Dermis microvascular lymphatic vessel endothelial cell (primary cell): ENCODE data around the gene TBC1D17. TPM values are rescaled to one million over a fixed set of nuclear protein-coding genes. Genes with fewer than 3 reads are reported as not detected.

Source experiments
- DNase-seq, 2 donors: peaks; one replicate each; pipeline versions ENCODE4 v3.0.0 to v3.0.0-alpha.2; 2010; ENCODE audit warnings: low read depth in 2 of 2
- total RNA-seq: library from RNA; depleted of rRNA; stranded (reverse); fragments of >200 nt; gene quantifications from 2 replicates; pipeline ENCODE4 v1.2.1, GENCODE V29; 2014

The TBC1D17 gene
- total RNA-seq, 1 donor from 2014 or later, result 7.6 TPM

- no peak for DNase-seq
Observed at GRCh38 chr19:49890349-49891311, 13.1 kb downstream of the TBC1D17 start.

- DNase-seq, result no peak
Observed at GRCh38 chr19:49891393-49891792, 13.9 kb downstream of the TBC1D17 start.

GRCh38 chr19:49892716-49893115 lies 15.2 kb downstream of the TBC1D17 start:
- DNase-seq, result no peak

GRCh38 chr19:49894011-49894664 lies 16.6 kb downstream of the TBC1D17 start:
- no peak for DNase-seq

GRCh38 chr19:49894879-49895565 lies 17.5 kb downstream of the TBC1D17 start:
- DNase-seq, result no peak

GRCh38 chr19:49895566-49896297 lies 18.2 kb downstream of the TBC1D17 start:
- no peak for DNase-seq

GRCh38 chr19:49896863-49897621 lies 19.5 kb downstream of the TBC1D17 start, which contains the start of gene IL4I1:
IL4I1 (minus strand) TSS chr19:49896887; CDS start chr19:49896160, 727 bp downstream.
- peak in 1 of 2 donors; percentile 78 for DNase-seq

GRCh38 chr19:49904136-49904535 lies 26.6 kb downstream of the TBC1D17 start:
- DNase-seq, result no peak

GRCh38 chr19:49906879-49907564 lies 29.5 kb downstream of the TBC1D17 start:
- no peak for DNase-seq

GRCh38 chr19:49907745-49908446 lies 30.4 kb downstream of the TBC1D17 start:
- no peak for DNase-seq

GRCh38 chr19:49908480-49909420 lies 31.2 kb downstream of the TBC1D17 start:
- DNase-seq, result no peak

- no peak for DNase-seq
Observed at GRCh38 chr19:49910179-49910578, 32.7 kb downstream of the TBC1D17 start.

GRCh38 chr19:49911381-49912145 lies 34.1 kb downstream of the TBC1D17 start:
- peak in 1 of 2 donors; percentile 31 for DNase-seq

- no peak for DNase-seq
Observed at GRCh38 chr19:49912965-49913685, 35.6 kb downstream of the TBC1D17 start.

GRCh38 chr19:49913720-49914119 lies 36.2 kb downstream of the TBC1D17 start:
- DNase-seq, result no peak

- no peak for DNase-seq
Observed at GRCh38 chr19:49915271-49915670, 37.8 kb downstream of the TBC1D17 start.
